Measurements from ENCODE around the gene PPP1R1A. TPM values are rescaled to one million over a fixed set of nuclear protein-coding genes. Genes with fewer than 3 reads are reported as not detected.

The PPP1R1A gene
- total RNA-seq, 4 donors from 2014 or later: 1.1 to 4.1 (median 1.8) TPM

DNA sequence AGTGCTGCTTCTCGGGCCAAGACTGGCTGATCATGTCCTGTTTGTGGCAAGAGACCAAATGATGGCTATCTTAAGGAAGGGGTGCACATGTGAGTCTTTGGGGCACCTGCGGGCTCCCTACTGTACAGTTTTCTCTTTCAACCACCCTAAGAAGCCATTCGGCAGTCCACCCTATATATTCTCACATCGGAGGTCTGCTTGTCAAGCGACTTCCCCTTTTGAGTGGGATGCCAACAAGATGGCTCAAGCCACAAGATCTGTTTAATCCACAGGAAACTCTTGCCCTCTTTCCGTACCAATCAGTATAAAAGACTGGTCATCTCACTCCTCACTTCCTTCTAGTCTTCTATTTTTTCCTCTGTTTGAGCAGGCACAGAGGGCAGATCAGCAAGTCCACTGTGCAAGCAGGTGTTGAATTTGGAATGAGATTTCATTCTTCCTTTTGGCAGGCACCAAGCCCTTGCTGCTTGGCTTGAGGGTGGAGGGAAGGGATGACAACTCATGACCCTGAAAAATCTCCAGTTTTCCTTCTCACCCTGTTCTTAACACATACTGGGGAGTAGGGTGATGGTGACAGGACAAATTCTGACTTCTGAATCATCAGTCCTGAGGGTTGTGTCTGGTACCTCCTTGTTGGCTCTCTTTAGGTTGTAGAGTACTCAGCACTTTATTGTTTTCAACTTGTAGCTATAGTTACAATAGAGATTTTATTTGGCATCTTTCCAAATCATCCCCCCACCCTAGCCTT is 28.6 kb upstream of the PPP1R1A start:
- H3K4me1 ChIP-seq: no peaks in the 10 kb centered on the region

DNA sequence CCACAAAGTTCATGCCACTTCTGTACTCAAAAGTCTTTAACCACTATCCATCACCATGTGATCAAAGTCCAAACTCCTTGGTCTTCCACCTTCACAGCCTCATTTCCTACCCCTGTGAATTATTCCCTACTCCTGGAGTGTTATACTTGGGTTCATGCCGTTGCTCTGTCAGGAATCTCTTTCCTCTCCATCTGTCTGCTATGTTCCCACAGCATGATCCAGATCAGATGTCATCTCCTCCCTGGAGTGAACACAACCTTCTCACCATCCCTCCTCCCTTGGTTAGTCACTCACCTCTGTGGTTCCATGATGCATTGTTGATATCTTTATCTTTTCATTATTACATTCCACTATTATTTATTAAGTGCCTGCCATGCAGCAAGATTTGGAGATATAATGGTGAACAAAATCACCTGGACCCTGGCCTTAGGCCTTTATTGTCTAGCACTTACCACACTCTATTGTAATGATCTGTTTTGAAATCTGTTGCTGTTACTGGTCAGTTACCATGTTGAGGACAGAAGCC is 23.8 kb upstream of the PPP1R1A start:
- Histone ChIP-seq H3K4me1 (no peaks in the 10 kb centered on the region), H3K27ac (no peak overlapping the region), H3K9me3 (no peaks in the 10 kb centered on the region), H3K36me3 (no peaks in the 10 kb centered on the region), H3K4me3 (no peak overlapping the region), H3K27me3 (no peaks in the 10 kb centered on the region)
- TF ChIP-seq POLR2A (IDR thresholded peaks at IDR 0.05): no peak
- TF ChIP-seq, protein P1, sequence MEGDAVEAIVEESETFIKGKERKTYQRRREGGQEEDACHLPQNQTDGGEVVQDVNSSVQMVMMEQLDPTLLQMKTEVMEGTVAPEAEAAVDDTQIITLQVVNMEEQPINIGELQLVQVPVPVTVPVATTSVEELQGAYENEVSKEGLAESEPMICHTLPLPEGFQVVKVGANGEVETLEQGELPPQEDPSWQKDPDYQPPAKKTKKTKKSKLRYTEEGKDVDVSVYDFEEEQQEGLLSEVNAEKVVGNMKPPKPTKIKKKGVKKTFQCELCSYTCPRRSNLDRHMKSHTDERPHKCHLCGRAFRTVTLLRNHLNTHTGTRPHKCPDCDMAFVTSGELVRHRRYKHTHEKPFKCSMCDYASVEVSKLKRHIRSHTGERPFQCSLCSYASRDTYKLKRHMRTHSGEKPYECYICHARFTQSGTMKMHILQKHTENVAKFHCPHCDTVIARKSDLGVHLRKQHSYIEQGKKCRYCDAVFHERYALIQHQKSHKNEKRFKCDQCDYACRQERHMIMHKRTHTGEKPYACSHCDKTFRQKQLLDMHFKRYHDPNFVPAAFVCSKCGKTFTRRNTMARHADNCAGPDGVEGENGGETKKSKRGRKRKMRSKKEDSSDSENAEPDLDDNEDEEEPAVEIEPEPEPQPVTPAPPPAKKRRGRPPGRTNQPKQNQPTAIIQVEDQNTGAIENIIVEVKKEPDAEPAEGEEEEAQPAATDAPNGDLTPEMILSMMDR (IDR thresholded peaks at IDR 0.05): no peak
- no peak for DNase-seq

More for the DNA sequence above, 28.6 kb upstream of the PPP1R1A start:
- no peaks in the 10 kb centered on the region for H3K9me3 ChIP-seq
- DNase-seq: no peak
- no peaks in the 10 kb centered on the region for H3K36me3 ChIP-seq
- H3K27ac ChIP-seq: no peak overlapping the region
- TF ChIP-seq POLR2A (IDR thresholded peaks at IDR 0.05): no peak
- TF ChIP-seq, protein P1 (IDR thresholded peaks at IDR 0.05): no peak
- H3K27me3 ChIP-seq: no peaks in the 10 kb centered on the region
- no peak overlapping the region for H3K4me3 ChIP-seq

DNA sequence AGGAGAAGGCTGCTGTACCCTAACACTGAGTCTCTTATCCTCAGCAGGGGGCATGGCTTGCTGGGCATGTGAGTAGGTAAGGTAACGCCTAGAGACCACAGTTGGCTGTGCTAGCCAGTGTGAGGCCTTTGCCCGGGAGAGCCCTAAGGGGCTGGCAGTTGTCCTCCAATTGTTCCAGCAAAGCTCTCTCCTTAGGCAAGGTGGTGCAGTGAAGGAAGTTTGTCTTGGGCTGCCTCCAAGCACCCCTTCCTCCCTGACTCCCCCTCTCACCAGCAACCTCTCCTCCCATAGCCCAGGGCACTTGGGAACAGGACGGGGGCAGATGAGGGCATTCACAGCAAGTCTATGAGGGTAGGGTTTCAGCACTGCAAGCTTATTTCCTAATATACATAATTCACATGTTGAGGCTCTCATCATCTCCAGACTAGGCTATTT is 23.3 kb upstream of the PPP1R1A start:
- TF ChIP-seq, protein P1 (IDR thresholded peaks at IDR 0.05): no peak
- no peak for TF ChIP-seq POLR2A (IDR thresholded peaks at IDR 0.05)
- H3K36me3 ChIP-seq: no peaks in the 10 kb centered on the region
- no peak overlapping the region for H3K4me3 ChIP-seq
- no peak overlapping the region for H3K27ac ChIP-seq
- H3K9me3 ChIP-seq: no peaks in the 10 kb centered on the region
- DNase-seq: no peak
- no peaks in the 10 kb centered on the region for H3K4me1 ChIP-seq
- no peaks in the 10 kb centered on the region for H3K27me3 ChIP-seq

DNA sequence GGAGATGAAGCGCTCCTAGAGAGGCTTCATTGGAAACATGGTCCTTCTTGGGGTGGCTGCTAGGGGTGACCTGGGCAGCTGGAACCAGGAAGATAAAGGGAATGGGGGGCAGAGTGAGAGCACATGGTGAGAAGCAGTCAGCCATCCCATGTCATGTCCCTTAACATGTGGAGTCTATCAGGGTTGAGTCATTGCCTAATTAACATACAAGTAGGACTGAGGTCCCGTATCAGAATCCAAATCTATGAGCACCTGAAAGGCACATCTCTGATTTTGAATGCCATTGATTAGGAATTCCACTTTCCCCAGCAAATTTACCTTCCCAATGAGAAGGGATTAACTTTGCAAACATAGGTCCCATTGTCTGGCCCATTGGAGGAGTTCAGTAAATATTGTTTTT is 20.3 kb upstream of the PPP1R1A start:
- Histone ChIP-seq H3K4me1 (no peaks in the 10 kb centered on the region), H3K36me3 (no peaks in the 10 kb centered on the region), H3K9me3 (no peaks in the 10 kb centered on the region), H3K27ac (no peak overlapping the region), H3K4me3 (no peak overlapping the region), H3K27me3 (no peaks in the 10 kb centered on the region)
- DNase-seq: no peak
- no peak for TF ChIP-seq POLR2A (IDR thresholded peaks at IDR 0.05)
- TF ChIP-seq, protein P1 (IDR thresholded peaks at IDR 0.05): no peak

DNA sequence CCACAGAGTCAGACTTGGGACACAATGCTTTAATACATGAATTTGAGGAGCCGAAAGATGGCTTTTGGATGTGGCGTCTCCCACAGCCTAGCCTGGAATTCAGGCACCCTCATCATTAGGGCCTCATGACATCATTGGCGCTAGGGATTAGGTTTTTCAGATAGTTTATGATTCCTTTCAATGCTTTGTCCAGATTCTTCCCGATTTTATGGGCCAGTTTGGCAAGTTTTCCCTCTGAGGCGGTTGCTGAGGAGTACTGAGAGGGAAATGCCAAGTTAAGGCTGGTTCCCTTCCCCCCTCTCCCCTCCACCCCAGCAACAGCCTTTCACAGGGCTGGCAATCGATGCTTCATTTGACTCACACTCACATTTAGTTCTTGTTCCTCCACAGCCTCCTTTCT is 19.7 kb upstream of the PPP1R1A start:
- no peak for TF ChIP-seq POLR2A (IDR thresholded peaks at IDR 0.05)
- TF ChIP-seq, protein P1 (IDR thresholded peaks at IDR 0.05): no peak
- H3K4me1 ChIP-seq: no peaks in the 10 kb centered on the region
- no peak for DNase-seq
- H3K4me3 ChIP-seq: no peak overlapping the region
- no peaks in the 10 kb centered on the region for H3K27me3 ChIP-seq
- no peaks in the 10 kb centered on the region for H3K36me3 ChIP-seq
- H3K27ac ChIP-seq: no peak overlapping the region
- no peaks in the 10 kb centered on the region for H3K9me3 ChIP-seq

All from Peyer's patch (tissue), 4 donors.